GM12878 (cell line): ENCODE results near the gene CAV1.

Experiments used
- CEBPB ChIP-seq, 2 experiments: fragments of 150-350 bp in 1 of 2; IDR thresholded peaks; 2 replicates each; pipeline ENCODE4 v1.6.1; 2012 to 2014; ENCODE audit warnings: low read depth in 2 of 2, low read length in 2 of 2, borderline replicate concordance in 1 of 2, inconsistent platforms in 1 of 2
- CTCF ChIP-seq, 3 experiments: IDR thresholded peaks in 2 of 3; conservative IDR thresholded peaks in 1 of 3; 2 replicates each; pipeline ENCODE4 v1.5.1; 2011; ENCODE audit warnings: low read depth in 3 of 3, low read length in 3 of 3, mild to moderate bottlenecking in 3 of 3, control low read depth in 2 of 3, moderate library complexity in 2 of 3, inconsistent platforms in 1 of 3, mixed read lengths in 1 of 3; ENCODE audit not compliant: control insufficient read depth in 2 of 3, insufficient read depth in 1 of 3; ENCODE audit errors: extremely low read depth in 1 of 3
- GABPA ChIP-seq: IDR thresholded peaks from 2 replicates; pipeline ENCODE4 v1.6.1; 2014; ENCODE audit warnings: antibody characterized with exemption, low read depth, mild to moderate bottlenecking, inconsistent platforms
- PKNOX1 ChIP-seq: fragments of 450-650 bp; IDR thresholded peaks from 2 replicates; pipeline ENCODE4 v1.6.1; 2016; ENCODE audit warnings: mild to moderate bottlenecking
- POLR2AphosphoS5 ChIP-seq: IDR thresholded peaks from 2 replicates; pipeline ENCODE4 v1.6.1; 2011; ENCODE audit warnings: mild to moderate bottlenecking, low read length, inconsistent platforms
- SP1 ChIP-seq: IDR thresholded peaks from one replicate; pipeline ENCODE4 v1.6.1; 2011; ENCODE audit warnings: low read depth, low read length
- ZBTB33 ChIP-seq: fragments of 450-650 bp; IDR thresholded peaks from 2 replicates; pipeline ENCODE4 v1.6.1; 2017; ENCODE audit warnings: mild to moderate bottlenecking

GRCh38 chr7:116566666-116567065, 41.8 kb downstream of the CAV1 start:
- TF ChIP-seq GABPA: no peak
- TF ChIP-seq CEBPB (IDR thresholded peaks at IDR 0.05; ENCODE audit: borderline replicate concordance in 1 of 2, low read depth in 2 of 2, low read length in 2 of 2): no peak
- TF ChIP-seq POLR2AphosphoS5: no peak
- no peak for TF ChIP-seq CTCF (IDR thresholded peaks at IDR 0.05 in 2 of 3, conservative IDR thresholded peaks at IDR 0.05 in 1 of 3; ENCODE audit: control insufficient read depth in 2 of 3, extremely low read depth in 1 of 3, insufficient read depth in 1 of 3, low read depth in 3 of 3, low read length in 3 of 3)
- TF ChIP-seq SP1: no peak
- no peak for TF ChIP-seq PKNOX1
- no peak for TF ChIP-seq ZBTB33
